ENCODE measurements around the gene KIF26A.

The KIF26A gene

GRCh38 chr14:104158827-104159798 is 20.7 kb downstream of the KIF26A start:
- DNase-seq = no peak

DNA sequence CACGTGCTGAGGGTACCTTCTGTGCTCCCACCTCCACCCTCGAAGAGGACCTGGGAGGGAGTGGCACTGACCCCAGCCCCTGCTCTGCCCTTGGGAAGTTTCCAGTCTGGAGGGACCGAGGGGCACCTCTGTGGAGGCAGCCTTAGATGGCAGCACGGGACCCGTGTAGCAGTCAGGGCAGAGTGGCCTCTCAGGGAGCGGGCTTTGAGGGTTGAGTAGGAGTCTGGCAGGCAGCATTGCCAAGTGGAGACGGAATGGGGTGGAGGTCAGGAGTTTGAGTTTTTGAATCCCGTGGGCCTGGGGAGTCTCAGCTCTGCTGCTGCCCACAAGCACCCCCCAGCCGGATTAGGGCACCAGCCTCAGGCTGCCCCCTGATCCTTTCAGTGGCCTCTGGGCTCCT is 21.6 kb downstream of the KIF26A start:
- DNase-seq = no peak

- DNase-seq = no peak
Measured at GRCh38 chr14:104161602-104162367, 23.4 kb downstream of the KIF26A start.

- no peak for DNase-seq
Measured at GRCh38 chr14:104162495-104162894, 24.1 kb downstream of the KIF26A start.

- no peak for DNase-seq
Measured at GRCh38 chr14:104163541-104163940, 25.2 kb downstream of the KIF26A start.

DNA sequence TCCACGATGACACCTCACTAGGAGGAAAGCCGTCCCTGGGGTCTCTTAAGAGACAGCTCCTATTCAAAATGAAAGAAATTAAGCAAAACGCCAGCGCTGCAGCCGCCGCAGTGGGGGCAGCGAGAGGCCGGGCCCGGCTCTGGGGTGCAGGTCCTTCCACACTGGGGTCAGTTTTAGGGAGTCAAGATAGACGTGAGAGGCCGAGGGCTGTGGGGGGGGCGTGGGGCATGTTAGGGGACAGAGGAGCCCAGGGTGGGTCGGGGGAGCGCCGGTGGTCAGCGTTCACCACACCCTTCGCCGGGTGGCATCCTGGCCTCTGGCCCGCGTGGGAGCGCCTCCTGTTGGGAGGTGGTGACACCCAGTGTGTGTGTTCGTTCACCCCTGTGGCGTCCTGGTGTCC is 25.7 kb downstream of the KIF26A start:
- DNase-seq = no peak

GRCh38 chr14:104164512-104164911 is 26.1 kb downstream of the KIF26A start:
- DNase-seq = no peak

DNA sequence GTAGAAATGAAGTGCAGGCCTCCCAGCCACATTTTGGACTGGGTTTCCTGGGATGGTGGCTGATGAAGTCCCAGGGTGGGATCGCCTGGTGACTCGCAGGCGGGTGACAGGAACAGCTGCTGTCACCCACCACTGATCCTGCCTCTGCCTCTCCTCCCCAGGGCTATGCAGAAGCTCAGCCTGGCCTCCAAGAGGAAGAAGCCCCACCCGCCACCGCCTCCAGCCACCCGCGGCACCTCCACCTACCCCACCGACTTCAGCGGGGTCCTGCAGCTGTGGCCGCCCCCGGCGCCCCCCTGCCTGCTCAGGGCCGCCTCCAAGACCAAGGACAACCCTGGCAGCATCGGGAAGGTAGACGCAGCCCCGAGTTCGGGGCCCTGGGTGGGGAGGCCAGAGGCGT is 28.3 kb downstream of the KIF26A start:
- DNase-seq = no peak

DNA sequence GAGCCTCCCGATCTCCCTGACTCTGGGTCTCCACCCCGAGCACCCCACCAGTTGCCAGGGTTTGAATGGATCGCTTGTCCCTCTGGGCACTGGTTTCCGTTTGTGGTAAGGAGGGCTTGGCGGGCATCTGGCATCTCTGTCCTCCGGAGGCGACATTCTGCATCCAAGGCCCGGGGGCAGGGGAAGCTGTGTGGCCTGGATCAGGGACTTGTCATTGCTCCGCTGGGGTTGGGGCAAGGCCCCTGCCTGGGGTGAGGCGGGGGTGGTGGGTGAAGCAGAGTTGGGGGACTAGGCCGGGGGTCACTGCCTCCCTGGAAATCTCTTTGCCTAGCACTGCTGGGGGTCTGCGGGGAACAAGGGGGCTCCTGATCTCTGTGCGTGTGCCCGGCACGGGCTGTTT is 30.2 kb downstream of the KIF26A start:
- DNase-seq = no peak

GRCh38 chr14:104169005-104169698 is 30.8 kb downstream of the KIF26A start:
- no peak for DNase-seq

DNA sequence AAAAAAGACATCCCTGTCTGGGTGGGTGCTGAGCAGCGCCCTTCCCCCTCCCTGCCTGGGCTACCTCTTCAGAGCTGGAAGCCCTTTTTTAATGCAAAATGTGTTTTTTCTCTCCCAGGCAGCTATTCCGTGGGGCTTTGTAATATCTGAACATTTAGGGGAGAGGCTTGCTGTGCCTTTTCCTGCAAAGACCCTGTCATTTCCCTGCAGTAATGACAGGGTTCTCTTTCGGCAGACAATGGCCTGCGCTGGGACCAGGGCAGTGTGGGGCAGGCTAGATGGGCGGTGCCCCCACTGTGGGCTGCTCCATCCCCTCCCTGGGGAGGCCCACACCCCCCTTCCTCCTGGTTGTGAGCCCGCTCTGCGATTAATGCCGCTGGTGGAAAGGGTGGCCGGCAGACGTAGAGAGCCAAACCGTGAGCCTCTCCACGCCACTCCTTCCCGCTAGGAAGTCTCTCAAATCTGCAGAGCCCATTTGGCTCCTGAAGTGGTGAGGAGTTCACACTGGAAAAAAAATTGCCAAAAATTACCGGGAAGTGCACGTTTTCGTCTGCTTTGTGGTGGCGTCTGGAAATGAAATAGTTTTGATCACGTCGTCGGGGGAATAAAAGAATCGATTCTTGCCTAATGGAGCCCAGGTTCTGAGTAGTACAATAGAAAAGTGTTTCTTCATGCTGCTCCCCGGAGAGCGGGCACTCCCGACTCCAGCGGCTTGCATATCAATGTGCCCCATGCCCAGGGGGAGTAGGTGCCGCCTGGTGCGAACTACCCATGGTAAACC is 31.5 kb downstream of the KIF26A start:
- DNase-seq = no peak

GRCh38 chr14:104171029-104171697 is 32.8 kb downstream of the KIF26A start:
- DNase-seq = no peak

- DNase-seq = no peak
Measured at GRCh38 chr14:104171895-104172294, 33.5 kb downstream of the KIF26A start.

DNA sequence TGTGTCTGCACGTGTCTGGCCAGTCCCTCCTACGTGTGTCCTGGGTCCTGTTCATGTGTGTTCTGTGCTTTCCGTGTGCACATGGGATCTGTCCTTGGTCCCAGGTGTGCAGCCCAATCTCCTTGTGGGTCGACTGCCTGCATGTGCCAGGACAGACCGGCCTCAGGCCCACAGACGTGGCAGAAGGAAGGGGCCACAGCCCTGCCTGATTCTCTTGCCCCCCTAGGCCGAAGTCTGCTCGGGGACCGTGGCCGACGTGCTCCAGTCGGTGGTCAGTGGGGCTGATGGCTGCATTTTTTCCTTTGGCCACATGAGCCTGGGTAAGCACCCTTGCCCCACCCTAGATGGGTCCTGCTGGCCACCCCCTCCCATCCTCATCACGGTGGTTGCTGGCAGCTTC is 34.0 kb downstream of the KIF26A start:
- DNase-seq = no peak

GRCh38 chr14:104172880-104173279 is 34.5 kb downstream of the KIF26A start:
- no peak for DNase-seq

DNA sequence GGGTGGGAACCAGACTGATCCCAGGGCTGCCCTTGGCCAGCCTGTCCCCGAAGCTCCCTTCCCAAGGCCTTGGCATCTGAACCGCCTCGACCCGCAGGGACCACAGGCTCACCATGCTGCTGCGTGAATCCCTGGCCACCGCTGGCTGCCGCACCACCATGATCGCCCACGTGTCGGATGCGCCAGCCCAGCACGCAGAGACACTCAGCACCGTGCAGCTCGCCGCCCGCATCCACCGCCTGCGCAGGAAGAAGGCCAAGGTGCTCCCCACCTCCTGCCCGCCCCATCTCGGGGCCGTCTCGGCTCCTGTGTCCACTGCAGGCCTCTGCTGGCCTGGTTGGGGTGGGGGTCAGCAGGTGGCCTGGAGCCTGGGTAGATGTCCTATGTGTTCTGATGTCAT is 35.7 kb downstream of the KIF26A start:
- DNase-seq = no peak

DNA sequence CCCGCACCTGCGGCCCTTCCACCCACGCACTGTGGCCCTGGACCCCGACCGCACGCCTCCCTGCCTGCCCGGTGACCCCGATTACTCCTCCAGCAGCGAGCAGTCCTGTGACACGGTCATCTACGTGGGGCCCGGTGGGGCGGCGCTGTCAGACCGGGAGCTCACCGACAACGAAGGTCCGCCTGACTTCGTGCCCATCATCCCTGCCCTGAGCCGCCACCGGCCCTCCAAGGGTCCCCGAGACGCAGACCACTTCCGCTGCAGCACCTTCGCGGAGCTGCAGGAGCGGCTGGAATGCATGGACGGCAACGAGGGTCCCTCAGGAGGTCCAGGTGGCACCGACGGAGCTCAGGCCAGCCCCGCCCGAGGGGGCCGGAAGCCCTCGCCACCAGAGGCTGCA is 36.7 kb downstream of the KIF26A start:
- no peak for DNase-seq

- DNase-seq = no peak
Measured at GRCh38 chr14:104175811-104176210, 37.4 kb downstream of the KIF26A start.

- DNase-seq = no peak
Measured at GRCh38 chr14:104176611-104177010, 38.2 kb downstream of the KIF26A start.

DNA sequence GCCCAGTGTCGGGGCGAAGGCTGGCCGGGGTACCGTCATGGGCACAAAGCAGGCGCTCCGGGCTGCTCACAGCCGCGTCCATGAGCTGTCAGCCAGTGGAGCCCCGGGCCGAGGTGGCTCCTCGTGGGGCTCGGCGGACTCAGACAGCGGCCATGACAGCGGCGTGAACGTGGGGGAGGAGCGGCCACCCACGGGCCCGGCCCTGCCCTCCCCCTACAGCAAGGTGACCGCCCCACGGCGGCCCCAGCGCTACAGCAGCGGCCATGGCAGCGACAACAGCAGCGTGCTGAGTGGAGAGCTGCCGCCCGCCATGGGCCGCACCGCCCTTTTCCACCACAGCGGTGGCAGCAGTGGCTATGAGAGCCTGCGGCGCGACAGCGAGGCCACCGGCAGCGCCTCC is 39.0 kb downstream of the KIF26A start:
- DNase-seq = no peak

DNA sequence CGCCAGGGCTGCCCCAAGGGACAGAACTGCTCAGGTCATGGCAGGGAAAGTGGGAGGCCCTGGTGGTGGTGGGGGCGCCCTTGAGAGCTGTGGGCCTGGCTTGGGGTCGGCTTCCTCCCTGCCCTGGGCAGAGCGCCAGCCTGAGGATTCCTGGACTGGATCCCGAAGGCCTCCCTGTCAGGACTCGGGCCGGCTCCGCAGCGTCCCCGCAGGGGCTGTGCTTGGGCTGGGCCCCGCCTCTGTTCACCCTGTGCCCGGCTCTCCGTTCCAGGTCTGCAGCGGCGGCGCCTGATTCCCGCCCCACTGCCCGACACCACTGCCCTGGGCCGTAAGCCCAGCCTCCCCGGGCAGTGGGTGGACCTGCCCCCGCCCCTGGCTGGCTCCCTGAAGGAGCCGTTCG is 39.9 kb downstream of the KIF26A start:
- no peak for DNase-seq

GRCh38 chr14:104179126-104179525 is 40.7 kb downstream of the KIF26A start:
- no peak for DNase-seq

Data from fibroblast of skin of scalp (primary cell).